ENCODE results near the gene SYNE1.

DNA sequence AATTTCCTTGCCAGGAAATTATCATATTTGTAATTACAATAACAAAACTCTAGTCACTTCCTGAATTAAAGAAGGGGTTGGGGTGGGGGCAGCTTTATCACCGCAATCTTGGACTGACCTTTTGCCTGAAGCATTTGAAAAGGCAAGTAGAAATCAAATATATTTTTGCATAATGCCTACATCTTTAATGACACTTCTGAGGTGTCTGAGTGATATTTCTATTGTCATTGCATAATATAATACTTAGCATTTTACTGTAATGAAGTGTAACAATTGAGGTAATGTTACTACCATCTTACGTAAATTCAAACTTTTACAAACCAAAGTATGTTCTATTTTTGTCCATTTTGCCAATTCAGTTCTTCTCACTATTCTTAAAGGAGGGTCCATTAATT, 65.2 kb downstream of the SYNE1 start:
- TF ChIP-seq, protein P1, sequence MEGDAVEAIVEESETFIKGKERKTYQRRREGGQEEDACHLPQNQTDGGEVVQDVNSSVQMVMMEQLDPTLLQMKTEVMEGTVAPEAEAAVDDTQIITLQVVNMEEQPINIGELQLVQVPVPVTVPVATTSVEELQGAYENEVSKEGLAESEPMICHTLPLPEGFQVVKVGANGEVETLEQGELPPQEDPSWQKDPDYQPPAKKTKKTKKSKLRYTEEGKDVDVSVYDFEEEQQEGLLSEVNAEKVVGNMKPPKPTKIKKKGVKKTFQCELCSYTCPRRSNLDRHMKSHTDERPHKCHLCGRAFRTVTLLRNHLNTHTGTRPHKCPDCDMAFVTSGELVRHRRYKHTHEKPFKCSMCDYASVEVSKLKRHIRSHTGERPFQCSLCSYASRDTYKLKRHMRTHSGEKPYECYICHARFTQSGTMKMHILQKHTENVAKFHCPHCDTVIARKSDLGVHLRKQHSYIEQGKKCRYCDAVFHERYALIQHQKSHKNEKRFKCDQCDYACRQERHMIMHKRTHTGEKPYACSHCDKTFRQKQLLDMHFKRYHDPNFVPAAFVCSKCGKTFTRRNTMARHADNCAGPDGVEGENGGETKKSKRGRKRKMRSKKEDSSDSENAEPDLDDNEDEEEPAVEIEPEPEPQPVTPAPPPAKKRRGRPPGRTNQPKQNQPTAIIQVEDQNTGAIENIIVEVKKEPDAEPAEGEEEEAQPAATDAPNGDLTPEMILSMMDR (IDR thresholded peaks at IDR 0.05): no peak
- no peak for TF ChIP-seq MYC (IDR thresholded peaks at IDR 0.05; ENCODE audit: borderline replicate concordance, low read length)
- TF ChIP-seq RCOR1 (IDR thresholded peaks at IDR 0.05; ENCODE audit: low read depth, low read length): no peak
- TF ChIP-seq, protein P2, sequence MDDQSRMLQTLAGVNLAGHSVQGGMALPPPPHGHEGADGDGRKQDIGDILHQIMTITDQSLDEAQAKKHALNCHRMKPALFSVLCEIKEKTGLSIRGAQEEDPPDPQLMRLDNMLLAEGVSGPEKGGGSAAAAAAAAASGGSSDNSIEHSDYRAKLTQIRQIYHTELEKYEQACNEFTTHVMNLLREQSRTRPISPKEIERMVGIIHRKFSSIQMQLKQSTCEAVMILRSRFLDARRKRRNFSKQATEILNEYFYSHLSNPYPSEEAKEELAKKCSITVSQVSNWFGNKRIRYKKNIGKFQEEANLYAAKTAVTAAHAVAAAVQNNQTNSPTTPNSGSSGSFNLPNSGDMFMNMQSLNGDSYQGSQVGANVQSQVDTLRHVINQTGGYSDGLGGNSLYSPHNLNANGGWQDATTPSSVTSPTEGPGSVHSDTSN (IDR thresholded peaks at IDR 0.05): no peak
- TF ChIP-seq POLR2A (IDR thresholded peaks at IDR 0.05; ENCODE audit: low read length): no peak
- no peak for TF ChIP-seq RAD21 (conservative IDR thresholded peaks at IDR 0.05 in 1 of 2, IDR thresholded peaks at IDR 0.05 in 1 of 2)
- TF ChIP-seq, protein P3, sequence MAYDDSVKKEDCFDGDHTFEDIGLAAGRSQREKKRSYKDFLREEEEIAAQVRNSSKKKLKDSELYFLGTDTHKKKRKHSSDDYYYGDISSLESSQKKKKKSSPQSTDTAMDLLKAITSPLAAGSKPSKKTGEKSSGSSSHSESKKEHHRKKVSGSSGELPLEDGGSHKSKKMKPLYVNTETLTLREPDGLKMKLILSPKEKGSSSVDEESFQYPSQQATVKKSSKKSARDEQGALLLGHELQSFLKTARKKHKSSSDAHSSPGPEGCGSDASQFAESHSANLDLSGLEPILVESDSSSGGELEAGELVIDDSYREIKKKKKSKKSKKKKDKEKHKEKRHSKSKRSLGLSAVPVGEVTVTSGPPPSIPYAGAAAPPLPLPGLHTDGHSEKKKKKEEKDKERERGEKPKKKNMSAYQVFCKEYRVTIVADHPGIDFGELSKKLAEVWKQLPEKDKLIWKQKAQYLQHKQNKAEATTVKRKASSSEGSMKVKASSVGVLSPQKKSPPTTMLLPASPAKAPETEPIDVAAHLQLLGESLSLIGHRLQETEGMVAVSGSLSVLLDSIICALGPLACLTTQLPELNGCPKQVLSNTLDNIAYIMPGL (CRISPR knock-in tag; IDR thresholded peaks at IDR 0.05; ENCODE audit: borderline replicate concordance): no peak
- TF ChIP-seq, protein P4, sequence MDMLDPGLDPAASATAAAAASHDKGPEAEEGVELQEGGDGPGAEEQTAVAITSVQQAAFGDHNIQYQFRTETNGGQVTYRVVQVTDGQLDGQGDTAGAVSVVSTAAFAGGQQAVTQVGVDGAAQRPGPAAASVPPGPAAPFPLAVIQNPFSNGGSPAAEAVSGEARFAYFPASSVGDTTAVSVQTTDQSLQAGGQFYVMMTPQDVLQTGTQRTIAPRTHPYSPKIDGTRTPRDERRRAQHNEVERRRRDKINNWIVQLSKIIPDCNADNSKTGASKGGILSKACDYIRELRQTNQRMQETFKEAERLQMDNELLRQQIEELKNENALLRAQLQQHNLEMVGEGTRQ (IDR thresholded peaks at IDR 0.05): no peak

Data from A549 (cell line).